Measurements from ENCODE around the gene ACOT12.

DNA sequence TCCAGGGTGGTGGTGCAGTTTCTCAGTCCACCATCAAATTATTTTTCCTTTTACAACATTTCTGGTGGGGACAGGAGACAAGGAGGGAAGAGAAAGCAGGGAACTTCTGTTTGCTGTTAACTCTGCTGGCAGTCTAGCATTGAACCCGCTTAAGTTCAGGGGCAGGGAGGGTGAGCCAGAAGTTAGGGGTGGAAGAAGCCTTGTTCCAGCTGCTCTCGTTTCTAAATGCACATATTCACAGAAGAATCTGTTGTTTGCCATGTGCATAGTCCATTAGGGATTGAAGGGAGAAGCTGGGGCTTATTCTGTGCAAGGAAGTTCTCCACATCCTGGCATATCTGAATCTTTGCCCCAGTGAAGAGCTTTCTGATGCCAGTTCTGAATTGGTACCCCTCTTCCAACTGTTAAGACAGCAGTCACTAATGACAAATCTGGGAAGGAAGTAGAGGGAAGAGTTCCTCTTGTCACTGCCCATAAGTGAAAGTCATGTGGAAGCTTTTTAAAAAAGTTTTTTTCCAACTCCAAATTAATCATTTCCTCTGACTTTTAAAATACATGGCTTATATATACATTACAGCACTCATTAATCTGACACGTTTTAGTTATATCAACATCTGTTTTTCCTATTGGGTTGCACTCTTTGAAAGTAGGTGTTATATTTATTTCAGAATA is 32.6 kb upstream of the ACOT12 start:
- TF ChIP-seq, protein P1, sequence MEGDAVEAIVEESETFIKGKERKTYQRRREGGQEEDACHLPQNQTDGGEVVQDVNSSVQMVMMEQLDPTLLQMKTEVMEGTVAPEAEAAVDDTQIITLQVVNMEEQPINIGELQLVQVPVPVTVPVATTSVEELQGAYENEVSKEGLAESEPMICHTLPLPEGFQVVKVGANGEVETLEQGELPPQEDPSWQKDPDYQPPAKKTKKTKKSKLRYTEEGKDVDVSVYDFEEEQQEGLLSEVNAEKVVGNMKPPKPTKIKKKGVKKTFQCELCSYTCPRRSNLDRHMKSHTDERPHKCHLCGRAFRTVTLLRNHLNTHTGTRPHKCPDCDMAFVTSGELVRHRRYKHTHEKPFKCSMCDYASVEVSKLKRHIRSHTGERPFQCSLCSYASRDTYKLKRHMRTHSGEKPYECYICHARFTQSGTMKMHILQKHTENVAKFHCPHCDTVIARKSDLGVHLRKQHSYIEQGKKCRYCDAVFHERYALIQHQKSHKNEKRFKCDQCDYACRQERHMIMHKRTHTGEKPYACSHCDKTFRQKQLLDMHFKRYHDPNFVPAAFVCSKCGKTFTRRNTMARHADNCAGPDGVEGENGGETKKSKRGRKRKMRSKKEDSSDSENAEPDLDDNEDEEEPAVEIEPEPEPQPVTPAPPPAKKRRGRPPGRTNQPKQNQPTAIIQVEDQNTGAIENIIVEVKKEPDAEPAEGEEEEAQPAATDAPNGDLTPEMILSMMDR (IDR thresholded peaks at IDR 0.05), result no peak
- TF ChIP-seq POLR2A (IDR thresholded peaks at IDR 0.05) (no peak), POLR2AphosphoS5 (IDR thresholded peaks at IDR 0.05) (no peak)
